ENCODE measurements around the gene MAP2. TPM values are rescaled to one million over a fixed set of nuclear protein-coding genes. Genes with fewer than 3 reads are reported as not detected.

Gene MAP2
- total RNA-seq, 2 donors from 2014 or later: 1.8 TPM

DNA sequence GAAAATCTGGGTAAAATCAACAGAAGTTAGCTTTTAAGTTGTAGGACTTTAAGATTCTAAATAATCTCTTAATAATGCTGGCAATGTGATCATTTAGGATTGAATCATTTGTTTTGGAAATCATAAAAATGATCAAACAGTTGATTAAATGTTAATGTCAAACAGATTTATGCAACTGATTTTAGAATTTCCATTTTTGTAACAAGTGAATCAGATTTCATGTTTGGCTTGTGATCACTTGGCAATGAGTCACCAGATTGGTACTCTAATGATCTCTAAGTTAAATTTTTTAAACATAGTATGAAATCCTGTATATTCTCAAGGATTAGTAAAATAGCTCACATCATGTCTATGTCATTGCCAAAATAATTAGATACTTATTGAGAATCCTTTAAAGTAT is 297.6 kb downstream of the MAP2 start:
- TF ChIP-seq, protein P1, sequence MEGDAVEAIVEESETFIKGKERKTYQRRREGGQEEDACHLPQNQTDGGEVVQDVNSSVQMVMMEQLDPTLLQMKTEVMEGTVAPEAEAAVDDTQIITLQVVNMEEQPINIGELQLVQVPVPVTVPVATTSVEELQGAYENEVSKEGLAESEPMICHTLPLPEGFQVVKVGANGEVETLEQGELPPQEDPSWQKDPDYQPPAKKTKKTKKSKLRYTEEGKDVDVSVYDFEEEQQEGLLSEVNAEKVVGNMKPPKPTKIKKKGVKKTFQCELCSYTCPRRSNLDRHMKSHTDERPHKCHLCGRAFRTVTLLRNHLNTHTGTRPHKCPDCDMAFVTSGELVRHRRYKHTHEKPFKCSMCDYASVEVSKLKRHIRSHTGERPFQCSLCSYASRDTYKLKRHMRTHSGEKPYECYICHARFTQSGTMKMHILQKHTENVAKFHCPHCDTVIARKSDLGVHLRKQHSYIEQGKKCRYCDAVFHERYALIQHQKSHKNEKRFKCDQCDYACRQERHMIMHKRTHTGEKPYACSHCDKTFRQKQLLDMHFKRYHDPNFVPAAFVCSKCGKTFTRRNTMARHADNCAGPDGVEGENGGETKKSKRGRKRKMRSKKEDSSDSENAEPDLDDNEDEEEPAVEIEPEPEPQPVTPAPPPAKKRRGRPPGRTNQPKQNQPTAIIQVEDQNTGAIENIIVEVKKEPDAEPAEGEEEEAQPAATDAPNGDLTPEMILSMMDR (conservative IDR thresholded peaks at IDR 0.05): no peak
- Histone ChIP-seq H3K4me3 (ENCODE audit: low read length) (no peak overlapping the region), H3K9ac (ENCODE audit: extremely low read depth, low read length, poor library complexity, severe bottlenecking) (no peak overlapping the region), H3K36me3 (ENCODE audit: control insufficient read depth, insufficient read depth, low read length) (no peaks in the 10 kb centered on the region), H3K27ac (ENCODE audit: low read depth, low read length) (no peak overlapping the region), H3K9me3 (ENCODE audit: control insufficient read depth, low read length) (no peaks in the 10 kb centered on the region), H3K4me1 (ENCODE audit: control insufficient read depth, insufficient read depth, low read length) (no peaks in the 10 kb centered on the region), H3K27me3 (ENCODE audit: control insufficient read depth, insufficient read depth, low read length, poor library complexity, severe bottlenecking) (no peaks in the 10 kb centered on the region)
- no peaks in the 10 kb centered on the region for H3K36me3 Mint-ChIP-seq (ENCODE audit: low read depth)
- H3K4me3 Mint-ChIP-seq: no peak overlapping the region
- H3K9me3 Mint-ChIP-seq: no peaks in the 10 kb centered on the region
- DNase-seq: no peak
- H3K4me1 Mint-ChIP-seq: no peaks in the 10 kb centered on the region
- no peaks in the 10 kb centered on the region for H3K27me3 Mint-ChIP-seq (ENCODE audit: insufficient read depth)
- no peak overlapping the region for H3K27ac Mint-ChIP-seq

DNA sequence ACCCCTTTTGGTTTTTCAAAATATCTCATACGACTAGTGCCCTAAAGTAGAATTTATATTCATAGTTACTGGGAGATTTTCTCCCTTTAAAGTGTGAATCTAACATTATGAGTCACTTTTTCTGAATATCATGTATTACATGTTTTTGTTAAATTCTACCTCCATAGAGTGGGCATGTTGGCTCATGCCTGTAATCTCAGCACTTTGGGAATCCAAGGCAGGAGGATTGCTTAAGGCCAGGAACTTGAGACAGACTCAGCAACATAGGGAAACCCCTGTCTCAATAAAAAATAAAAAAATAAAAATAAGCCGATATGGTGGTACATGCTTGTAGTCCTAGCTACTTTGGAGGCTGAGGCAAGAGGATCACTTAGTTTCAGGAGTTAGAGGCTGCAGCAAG is 302.5 kb downstream of the MAP2 start:
- Histone ChIP-seq H3K27ac (ENCODE audit: low read depth, low read length) (no peak overlapping the region), H3K4me3 (ENCODE audit: low read length) (no peak overlapping the region), H3K27me3 (ENCODE audit: control insufficient read depth, insufficient read depth, low read length, poor library complexity, severe bottlenecking) (no peaks in the 10 kb centered on the region), H3K36me3 (ENCODE audit: control insufficient read depth, insufficient read depth, low read length) (no peaks in the 10 kb centered on the region), H3K4me1 (ENCODE audit: control insufficient read depth, insufficient read depth, low read length) (no peaks in the 10 kb centered on the region), H3K9me3 (ENCODE audit: control insufficient read depth, low read length) (no peaks in the 10 kb centered on the region), H3K9ac (ENCODE audit: extremely low read depth, low read length, poor library complexity, severe bottlenecking) (no peak overlapping the region)
- Mint-ChIP-seq H3K27ac (no peak overlapping the region), H3K36me3 (ENCODE audit: low read depth) (no peaks in the 10 kb centered on the region), H3K9me3 (no peaks in the 10 kb centered on the region), H3K27me3 (ENCODE audit: insufficient read depth) (no peaks in the 10 kb centered on the region), H3K4me1 (no peaks in the 10 kb centered on the region), H3K4me3 (no peak overlapping the region)
- no peak for DNase-seq
- TF ChIP-seq, protein P1 (conservative IDR thresholded peaks at IDR 0.05): no peak
- 89 to 100% methylated on average over 1 to 2 of the region's 2 CpGs for WGBS, 2 experiments (ENCODE audit: insufficient coverage in 1 of 2, insufficient read length in 1 of 2)

- H3K36me3 ChIP-seq (ENCODE audit: control insufficient read depth, insufficient read depth, low read length): no peaks in the 10 kb centered on the region
- TF ChIP-seq, protein P1 (conservative IDR thresholded peaks at IDR 0.05): no peak
- H3K4me3 ChIP-seq (ENCODE audit: low read length): no peak overlapping the region
- no peak overlapping the region for H3K27ac Mint-ChIP-seq
- no peaks in the 10 kb centered on the region for H3K36me3 Mint-ChIP-seq (ENCODE audit: low read depth)
- WGBS, 2 experiments (ENCODE audit: insufficient coverage in 1 of 2, insufficient read length in 1 of 2): 90 to 92% methylated on average over 1 to 2 of the region's 2 CpGs
- no peak overlapping the region for H3K27ac ChIP-seq (ENCODE audit: low read depth, low read length)
- H3K9me3 ChIP-seq (ENCODE audit: control insufficient read depth, low read length): no peaks in the 10 kb centered on the region
- H3K4me1 Mint-ChIP-seq: no peaks in the 10 kb centered on the region
- no peaks in the 10 kb centered on the region for H3K27me3 ChIP-seq (ENCODE audit: control insufficient read depth, insufficient read depth, low read length, poor library complexity, severe bottlenecking)
- H3K9me3 Mint-ChIP-seq: no peaks in the 10 kb centered on the region
- no peaks in the 10 kb centered on the region for H3K27me3 Mint-ChIP-seq (ENCODE audit: insufficient read depth)
- no peaks in the 10 kb centered on the region for H3K4me1 ChIP-seq (ENCODE audit: control insufficient read depth, insufficient read depth, low read length)
- H3K4me3 Mint-ChIP-seq: no peak overlapping the region
- H3K9ac ChIP-seq (ENCODE audit: extremely low read depth, low read length, poor library complexity, severe bottlenecking): no peak overlapping the region
- DNase-seq: no peak
Measured at GRCh38 chr2:209727077-209727476, 303.2 kb downstream of the MAP2 start.
